HG03064 (cell line): ENCODE measurements around the gene LYAR.
A peak's percentile ranks its signal among the peaks of the same experiment; 100 is the strongest.

Experiments
- ATAC-seq: cut with Tn5 transposase; IDR thresholded peaks from one replicate; pipeline ENCODE4 v1.9.1; 2021; ENCODE audit warnings: low read depth; ENCODE audit not compliant: unreplicated experiment

LYAR gene, protein sequence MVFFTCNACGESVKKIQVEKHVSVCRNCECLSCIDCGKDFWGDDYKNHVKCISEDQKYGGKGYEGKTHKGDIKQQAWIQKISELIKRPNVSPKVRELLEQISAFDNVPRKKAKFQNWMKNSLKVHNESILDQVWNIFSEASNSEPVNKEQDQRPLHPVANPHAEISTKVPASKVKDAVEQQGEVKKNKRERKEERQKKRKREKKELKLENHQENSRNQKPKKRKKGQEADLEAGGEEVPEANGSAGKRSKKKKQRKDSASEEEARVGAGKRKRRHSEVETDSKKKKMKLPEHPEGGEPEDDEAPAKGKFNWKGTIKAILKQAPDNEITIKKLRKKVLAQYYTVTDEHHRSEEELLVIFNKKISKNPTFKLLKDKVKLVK

DNA sequence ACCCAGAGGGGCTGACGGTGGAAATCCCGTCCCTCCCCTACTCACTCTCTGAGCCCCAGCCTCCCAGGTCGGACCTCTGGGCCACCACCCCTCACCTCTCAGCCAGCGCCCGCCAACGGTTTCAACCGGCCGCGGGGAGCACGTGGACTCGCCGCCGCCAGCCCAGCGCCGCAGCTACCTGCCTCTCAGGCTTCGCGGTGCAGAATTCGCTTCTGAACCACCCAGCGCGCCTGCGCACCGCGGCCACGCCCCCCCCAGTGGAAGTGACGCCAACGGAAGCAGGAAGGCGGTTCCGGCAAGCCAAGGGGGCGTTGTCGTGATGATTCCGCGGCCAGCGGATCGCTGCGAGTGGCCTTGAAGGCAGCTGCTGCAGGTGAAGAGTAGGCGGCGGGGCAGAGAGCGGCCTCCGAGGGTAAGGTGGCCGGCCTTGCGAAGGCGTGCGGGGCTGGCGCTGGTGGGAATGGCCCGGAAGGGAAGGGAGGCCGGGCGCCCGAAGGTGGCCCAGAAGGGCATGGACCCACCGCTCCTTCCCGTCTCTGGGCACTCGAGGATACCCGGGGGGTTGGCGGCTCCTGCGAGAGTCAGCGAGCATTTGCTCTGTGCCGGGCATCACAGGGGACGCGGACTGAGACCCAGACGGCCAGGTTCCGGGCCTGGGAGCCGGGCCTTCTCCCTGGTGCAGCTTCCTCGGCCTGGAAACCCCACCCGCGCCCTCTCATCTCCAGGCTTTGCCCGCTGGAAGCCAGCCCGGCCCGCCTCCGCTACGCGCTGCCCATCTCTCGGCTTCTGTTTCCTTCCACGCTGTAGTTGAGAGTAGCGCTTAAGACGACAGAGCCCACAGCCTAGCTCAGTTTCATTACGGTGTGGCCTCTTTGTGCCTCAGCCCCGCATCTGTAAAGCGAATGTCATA, at the start of gene LYAR, which contains the start of gene ZBTB49:
TSS of gene LYAR (minus strand) at position 214 of the 910 bp plus-strand sequence. CDS start 6,412 bp downstream, outside the sequence.
TSS of gene ZBTB49 (plus strand) at position 311 of the 910 bp plus-strand sequence. CDS start 9,695 bp downstream, outside the sequence.
- ATAC-seq = peak; percentile 84

GRCh38 chr4:4339504-4340085, 49.6 kb upstream of the LYAR start:
- no peak for ATAC-seq

GRCh38 chr4:4338210-4339001, 48.5 kb upstream of the LYAR start:
- ATAC-seq = no peak

GRCh38 chr4:4334798-4335520, 45.0 kb upstream of the LYAR start:
- ATAC-seq = no peak

DNA sequence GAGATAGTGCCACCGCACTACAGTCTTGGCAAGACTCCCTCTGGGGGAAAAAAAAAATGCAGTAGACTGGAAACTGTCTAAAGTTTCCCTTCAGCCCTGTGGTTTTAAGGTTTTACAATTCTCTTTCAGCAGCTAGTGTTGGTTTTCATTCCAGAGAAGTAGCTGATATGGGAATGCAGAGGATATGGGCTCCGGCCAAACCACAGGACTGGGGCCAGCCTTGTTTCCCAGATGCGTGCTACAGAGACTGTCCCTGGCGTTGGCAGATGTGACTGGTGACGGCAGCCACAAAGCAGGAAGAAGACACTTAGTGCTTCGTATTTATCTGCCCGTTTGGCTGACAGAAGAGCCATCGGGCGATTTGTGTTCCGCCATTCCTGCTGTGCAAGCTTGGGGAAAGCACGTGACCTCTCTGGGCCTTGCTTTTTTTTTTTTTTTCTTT, 43.3 kb upstream of the LYAR start:
- ATAC-seq = no peak

DNA sequence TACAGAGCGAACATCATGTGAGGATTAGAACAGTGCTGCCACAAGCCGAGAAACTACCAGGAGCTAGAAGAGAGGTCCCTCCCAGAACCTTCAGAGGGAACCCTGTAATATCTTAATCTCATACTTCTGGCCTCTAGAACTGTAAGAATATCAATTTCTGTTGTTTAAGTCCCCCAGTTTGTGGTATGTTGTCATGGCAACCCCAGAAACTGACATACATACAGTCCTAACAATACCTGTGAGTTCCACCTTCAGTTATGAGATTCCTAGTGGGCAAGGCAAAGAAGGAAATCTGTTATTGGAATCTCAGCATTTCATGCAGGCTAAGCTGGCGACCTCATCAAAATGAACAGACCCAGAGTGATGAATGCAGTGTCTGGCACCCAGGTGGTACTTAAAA, 42.6 kb upstream of the LYAR start:
- no peak for ATAC-seq

DNA sequence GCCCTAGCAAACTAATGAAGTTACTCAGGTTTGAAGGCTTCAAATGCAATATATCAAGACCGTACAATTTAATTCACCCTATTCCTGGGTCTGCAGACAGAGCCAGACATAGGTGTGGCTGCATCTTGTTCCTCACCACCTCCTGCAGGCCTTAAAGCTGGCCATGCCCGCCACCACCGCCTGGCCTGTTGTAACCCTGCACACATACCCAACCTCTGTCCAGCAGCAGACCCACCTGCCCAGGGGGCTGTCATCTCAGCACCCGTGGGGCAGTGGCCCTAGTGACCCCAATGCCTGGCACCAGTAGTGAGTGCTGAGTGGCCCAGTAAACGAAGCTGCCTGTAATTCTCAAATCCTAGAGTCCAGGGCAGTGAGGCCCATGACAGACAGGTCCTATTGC, 40.8 kb upstream of the LYAR start:
- ATAC-seq = no peak

DNA sequence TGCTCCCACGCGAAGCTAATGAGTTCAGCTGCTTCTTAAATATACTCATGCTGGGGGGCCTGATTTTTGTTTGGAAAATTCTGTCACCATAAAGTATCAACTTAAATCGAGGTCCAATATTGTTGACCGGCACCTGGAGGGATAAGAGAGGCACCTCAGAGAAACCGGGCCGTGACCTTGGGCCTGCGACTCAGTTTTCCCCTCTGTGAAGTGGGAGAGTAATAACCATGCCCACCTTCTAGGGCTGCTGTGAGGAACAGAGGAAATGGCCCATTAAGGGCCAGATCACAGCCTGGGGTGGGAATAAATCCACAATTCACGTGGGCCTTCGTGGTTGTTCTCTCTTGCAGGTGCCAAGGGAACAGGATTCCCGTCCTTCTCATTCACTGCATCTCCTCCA, 39.5 kb upstream of the LYAR start:
- ATAC-seq = no peak

DNA sequence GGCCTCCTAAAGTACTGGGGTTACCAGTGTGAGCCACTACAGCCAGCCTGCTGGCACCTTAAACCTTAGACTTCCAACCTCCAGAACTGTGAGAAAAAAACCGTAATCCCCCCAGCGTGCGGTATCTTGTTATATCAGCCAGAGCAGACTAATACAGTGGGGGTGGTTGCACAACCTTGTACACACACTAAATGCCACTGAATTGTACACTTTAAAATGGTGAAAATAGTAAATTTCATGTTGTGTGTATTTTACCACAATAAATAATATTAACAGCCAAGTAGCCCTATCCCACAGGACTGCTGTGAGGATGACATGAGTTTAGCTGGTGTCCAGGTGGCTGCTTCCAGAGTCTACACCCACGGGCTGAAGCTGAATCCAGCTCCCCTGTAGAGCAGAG, 38.9 kb upstream of the LYAR start:
- no peak for ATAC-seq

DNA sequence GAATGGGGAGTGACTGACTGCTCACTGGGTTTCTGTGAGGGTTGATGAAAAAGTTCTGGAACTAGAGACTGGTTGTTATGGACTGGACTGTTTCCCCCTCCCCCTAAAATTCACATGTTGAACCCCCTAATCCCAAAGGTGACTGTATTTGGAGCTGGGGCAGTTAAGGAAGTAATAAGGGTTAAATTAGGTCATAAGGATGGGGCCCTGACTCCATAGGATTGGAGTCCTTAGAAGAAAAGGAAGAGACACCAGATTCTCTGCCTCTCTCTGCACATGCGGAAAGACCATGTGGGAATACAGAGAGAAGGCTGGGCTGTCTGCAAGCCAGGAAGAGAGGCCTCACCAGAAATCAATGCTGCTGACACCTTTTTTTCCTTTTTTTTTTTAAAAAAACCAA, 38.3 kb upstream of the LYAR start:
- ATAC-seq = no peak

DNA sequence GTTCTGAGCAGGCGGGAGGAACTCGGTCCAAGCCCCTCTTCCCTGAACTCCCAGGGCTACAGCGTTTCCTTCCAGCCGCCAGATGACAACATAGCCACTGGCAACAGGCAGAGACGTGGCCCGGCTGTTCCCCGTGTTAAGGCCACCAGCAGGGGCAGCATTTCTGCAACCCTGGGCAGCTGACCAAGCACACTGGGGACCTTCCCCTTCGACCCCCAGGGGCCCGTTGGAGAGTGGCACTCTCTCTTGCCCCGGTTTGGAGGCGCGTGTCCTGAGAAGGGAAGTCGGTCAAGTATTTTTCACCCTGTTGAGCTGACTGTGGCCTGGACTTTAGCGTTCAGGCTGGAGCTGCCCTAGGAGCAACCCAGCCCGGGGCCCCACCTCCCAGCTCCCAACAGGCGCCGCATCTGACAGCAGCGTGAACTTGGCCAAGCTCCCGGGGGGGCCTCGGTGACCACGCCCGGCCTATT, 37.7 kb upstream of the LYAR start:
- no peak for ATAC-seq

GRCh38 chr4:4326166-4326565, 36.2 kb upstream of the LYAR start:
- ATAC-seq = no peak

- no peak for ATAC-seq
Observed at GRCh38 chr4:4325321-4325720, 35.4 kb upstream of the LYAR start.

DNA sequence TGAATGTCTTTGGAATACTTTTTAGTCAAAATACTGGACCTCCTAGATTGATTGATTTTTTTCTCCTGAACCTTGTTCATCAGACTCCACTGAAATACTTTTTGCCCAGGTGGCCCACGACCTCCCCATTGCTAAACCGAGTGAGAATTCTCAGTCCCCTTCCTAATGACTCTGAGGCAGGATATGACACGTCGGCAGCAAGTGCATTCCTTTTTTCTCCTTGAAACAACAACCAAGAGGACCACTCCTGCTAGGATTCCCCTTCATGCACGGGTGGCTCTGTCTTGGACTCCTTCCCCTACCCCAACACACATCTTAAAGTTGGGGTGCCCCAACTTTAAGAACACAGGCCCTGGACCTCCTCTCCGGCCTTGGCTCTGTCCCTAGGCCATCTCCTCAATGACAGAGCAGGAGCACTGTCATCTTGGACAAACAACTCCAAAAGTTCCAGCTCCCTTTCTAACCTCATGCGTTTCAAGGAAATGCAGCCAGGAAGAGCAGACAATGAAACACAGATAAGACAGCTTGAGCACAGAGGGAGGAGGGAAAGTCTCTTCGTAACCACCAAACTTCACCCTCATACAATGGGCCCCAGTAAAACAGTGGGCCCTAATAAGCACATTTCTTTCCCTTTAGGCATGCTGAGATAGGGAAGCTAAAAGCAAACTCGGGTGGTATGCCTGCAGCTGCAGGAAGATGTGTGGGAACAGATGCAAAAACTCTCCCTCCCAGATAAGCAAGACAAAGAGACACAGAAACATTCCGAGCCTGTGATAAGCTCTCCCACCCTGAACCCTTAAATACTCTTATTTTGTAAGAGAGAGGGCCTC, 34.0 kb upstream of the LYAR start:
- ATAC-seq = no peak

GRCh38 chr4:4321951-4322688, 32.2 kb upstream of the LYAR start:
- no peak for ATAC-seq

GRCh38 chr4:4320951-4321714, 31.2 kb upstream of the LYAR start:
- ATAC-seq = no peak

DNA sequence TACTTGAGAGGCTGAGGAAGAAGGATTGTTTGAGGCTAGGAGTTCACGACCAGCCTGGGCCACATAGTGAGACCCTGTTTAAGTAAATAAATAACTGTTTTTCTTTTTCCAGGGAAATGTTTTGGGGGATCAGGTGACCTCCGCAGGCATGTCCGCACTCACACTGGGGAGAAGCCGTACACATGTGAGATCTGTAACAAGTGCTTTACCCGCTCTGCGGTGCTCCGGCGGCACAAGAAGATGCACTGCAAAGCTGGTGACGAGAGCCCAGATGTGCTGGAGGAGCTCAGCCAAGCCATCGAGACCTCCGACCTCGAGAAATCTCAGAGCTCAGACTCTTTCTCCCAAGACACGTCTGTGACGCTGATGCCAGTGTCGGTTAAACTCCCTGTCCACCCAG, 30.6 kb upstream of the LYAR start:
- no peak for ATAC-seq
